Stimulated activated CD8-positive, alpha-beta memory T cell treated with anti-CD3 and anti-CD28 coated beads, Interleukin-15, amount 100 ng/mL, for 24 hours (primary cell): ENCODE results near the gene ZWILCH.
"Not testable (repeated sequence)": the region's sequence is repeated elsewhere in the genome, so short reads cannot be mapped to it uniquely, and the experiment has no call there.

Experiments used
- DNase-seq: peaks from one replicate; pipeline ENCODE4 v3.0.0-alpha.2; 2020; ENCODE audit warnings: low read depth

The ZWILCH gene

DNA sequence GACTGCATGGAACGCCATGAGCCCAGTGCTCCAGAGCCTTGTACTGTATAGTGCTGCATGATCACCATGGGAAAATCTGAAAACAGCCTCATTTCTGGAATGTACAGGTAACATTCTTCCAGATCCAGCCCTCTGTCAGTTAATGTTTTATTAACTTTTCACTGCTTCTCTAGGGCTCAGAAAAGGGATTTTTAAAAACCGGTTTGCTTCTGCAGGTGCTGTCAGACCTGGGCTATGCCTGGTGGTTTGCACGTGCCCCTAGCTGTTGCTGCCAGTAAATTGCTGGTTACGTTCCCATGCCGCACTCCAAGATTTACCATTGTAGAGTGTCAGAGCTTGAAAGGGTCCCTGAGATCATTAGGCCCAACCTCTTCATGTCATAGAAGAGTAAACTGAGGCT is 16.6 kb upstream of the ZWILCH start:
- no peak for DNase-seq

GRCh38 chr15:66489179-66489791 is 15.8 kb upstream of the ZWILCH start:
- no peak for DNase-seq

DNA sequence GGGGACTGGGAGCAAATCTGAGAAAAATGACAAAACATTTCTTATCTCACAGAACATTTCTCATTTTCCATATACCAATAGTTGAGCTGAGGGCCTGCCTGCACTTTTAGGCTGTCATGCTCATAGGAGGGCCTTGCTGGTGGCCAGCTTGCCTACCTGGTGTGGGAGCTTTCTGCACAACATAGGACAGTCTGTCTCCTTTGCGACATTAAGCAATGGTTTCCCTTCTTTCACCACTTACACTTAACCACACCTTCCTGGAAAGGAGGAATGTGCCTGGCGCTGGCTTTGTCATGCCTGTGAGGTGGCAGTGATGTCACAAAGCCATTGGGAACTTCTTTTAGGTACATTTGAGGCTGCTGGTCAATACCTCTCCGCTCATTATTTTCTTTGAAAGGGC is 13.3 kb upstream of the ZWILCH start:
- no peak for DNase-seq

DNA sequence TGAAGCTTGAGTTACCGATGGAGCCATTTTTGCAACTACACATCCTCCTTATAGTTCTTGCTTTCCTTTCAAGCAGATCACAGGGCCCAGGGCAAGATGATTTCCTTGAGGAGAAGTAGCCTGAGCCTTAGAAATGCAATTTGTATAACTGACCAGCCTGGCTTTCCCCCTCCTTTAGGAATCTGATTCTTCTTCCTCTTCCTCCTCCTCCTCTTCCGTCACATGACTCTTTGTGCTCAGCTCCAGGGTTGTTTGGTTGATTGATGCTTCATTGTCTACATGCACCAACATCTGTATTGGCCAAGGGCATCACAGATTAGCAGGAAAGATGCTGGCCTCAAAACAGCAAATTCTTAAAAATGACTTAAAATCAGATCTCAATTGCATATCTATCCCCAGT is 10.9 kb upstream of the ZWILCH start:
- DNase-seq = no peak

DNA sequence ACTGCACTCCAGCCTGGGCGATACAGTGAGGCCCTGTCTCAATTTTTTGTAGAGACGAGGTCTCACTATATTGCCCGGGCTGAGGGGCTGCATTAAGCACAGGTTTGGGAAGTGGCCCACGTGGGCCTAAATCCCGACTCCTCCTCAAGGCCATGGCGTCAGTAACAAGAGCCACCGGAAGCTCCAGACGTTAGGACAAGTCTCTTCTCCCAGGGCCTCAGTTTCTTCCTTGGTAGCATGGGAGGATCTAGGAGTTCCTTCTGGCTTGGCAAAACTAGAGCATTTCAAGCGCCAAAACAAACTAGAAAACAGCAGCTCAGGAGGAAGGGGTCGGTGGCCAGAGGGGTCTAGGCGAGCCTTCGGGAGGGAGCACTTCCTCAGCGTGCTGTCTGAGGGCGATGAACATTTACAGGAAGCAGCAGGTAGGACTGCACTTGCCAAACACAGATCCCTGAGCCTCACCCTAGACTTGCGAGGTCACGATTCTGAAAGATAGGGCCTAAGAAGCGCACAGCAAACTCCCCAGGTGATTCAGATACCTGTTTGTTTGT is 8.1 kb upstream of the ZWILCH start:
- no peak for DNase-seq

- peak; percentile 99 for DNase-seq
Observed at GRCh38 chr15:66497502-66498455, 7.3 kb upstream of the ZWILCH start, which contains the start of gene SNAPC5. Gene SNAPC5, minus strand, starts transcription at chr15:66497762. Its CDS starts 31 bp downstream, at chr15:66497731.

- DNase-seq = no peak
Observed at GRCh38 chr15:66498501-66499386, 6.4 kb upstream of the ZWILCH start.

DNA sequence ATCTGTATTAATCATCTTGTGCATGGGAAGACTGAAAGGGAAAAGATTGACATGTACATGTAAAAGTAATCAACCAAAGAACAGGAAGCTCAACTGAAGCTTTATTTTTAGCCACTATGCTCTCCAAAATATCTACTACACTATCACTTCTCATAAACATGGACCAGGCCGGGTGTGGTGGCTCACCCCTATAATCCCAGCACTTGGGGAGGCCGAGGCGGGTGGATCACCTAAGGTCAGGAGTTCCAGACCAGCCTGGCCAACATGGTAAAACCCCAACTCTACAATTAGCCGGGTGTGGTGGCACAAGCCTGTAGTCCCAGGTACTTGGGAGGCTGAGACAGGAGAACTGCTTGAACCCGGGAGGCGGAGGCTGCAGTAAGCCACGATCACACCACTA is 4.8 kb upstream of the ZWILCH start:
- DNase-seq = not testable (repeated sequence)

- no peak for DNase-seq
Observed at GRCh38 chr15:66502491-66502890, 2.6 kb upstream of the ZWILCH start.

- DNase-seq = not testable (repeated sequence)
Observed at GRCh38 chr15:66503041-66503648, 2.0 kb upstream of the ZWILCH start.

DNA sequence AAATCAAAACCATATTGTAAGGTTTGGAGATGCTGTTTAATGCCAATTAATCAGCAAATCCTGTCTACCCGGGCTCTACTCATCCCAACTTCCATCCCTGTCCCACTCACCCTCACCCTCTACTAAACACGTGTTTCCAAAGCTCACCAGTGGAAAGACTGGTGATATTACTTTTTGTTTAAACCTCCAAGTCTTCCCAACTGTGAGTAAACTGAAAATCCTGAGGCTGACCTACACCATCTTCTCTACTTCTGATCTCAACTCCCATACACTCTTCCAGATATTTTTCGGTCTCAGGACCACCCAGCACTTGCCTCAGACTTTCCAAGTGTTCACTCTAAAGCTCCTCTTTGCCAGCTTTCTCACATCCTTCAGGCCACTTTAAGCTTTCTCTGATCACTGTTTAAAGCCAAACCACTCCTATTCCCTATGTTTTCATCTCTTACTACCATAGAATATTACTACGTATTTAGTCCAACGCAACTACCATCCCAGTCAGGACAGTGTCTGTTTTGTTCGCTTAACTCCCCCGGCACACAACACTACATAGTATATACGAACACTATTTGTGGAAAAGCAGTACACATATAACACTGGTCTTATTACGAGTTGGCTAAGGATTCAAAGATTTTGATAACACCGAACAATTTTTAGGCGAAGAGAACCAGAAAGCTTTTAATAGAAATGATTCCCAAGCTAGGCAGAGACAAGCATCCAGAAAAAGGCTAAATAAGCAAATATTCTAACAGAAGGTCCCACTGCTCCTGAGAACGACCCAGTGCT is 1.2 kb upstream of the ZWILCH start:
- no peak for DNase-seq

DNA sequence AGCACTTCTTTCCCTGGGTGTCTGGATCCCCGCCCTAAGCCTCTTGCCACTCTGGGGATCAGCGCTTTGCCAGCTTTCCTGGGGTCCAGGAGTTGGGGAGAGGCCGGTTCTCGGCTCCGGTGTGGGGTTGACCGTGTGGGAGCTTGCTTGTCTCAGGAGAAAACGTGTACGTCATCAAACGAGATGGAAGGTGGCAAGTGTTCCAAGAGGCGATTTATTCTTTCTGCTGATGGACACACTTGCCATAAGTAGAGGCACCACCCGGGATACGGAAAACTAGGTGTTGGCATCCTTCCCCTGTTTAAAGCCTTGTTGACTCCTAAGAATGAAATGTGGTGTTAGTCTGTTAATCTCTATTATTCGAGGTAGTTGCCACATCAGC is 295 bp downstream of the ZWILCH start:
- DNase-seq = no peak

DNA sequence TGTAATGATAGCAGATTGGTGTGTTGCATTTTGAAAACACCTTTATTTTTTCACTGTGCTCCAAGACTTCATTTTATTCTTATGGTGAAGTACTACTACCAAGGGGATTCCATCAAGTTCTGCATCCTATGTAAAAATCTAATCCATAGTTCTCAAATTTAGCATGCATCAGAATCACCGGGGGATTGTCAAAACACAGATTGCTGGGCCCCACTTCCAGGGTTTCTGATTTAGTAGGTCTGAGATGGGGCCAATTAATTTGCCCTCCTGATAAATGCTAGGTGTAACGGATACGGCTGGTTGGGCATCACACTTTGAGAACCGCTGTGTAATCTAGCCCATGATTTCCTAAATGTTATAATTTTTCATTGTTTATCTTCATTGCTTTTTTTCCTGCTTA is 692 bp downstream of the ZWILCH start:
- no peak for DNase-seq

- DNase-seq = no peak
Observed at GRCh38 chr15:66508293-66508883, 3.3 kb downstream of the ZWILCH start.

DNA sequence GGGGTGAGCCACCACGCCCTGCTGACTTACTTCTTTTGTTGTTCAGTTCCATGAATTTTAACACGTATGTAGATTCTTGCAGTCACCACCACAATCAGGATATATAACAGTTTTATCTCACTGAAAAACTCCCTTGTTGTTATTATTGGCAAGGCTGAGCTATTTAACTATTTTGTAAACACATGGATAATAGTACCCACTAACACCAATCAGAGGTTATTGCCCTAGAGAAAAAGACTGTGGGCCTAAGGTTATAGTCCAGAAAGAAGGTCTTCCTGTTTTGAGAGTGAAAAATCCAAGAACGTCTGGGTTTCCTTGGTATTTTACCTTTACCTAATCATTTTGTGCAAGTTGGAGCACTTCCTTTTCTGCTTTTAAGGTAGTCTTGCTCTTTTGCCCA is 9.5 kb downstream of the ZWILCH start:
- no peak for DNase-seq

DNA sequence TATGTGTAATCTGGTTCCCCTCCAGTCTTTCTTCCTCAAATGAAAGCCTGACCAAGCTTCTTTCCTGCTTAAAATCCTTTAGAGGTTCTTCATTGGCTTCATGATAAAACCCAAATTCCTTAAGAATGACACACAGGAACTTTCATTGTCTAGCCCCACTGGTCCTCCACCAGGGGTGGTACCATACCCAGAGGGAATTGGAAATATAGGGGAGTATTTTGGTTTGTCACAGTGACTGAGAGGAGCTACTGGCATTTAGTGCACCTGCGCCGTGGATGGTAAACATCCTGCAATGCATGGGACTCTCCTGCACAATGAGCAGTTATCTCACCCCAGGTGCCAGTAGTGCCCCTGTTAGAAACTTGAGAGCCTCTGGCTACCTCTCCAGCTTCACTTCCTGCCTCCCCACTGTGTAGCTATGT is 10.8 kb downstream of the ZWILCH start:
- no peak for DNase-seq

DNA sequence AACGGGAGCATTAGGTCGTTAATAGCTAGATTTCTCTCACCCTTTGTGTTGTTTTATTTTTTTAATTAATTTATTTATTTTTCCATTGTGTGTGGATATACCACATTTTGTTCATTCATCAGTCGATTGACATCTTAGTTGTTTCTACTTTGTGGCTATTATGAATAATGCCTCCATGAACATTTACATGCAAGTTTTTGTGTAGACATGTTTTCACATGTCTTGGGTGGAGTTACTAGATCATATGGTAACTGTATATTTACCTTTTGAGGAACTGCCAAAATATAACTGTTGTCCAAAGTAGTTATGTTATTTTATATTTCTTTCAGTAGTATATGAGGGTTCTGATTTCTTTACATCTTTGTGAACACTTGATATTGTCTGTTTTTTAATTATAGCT is 18.8 kb downstream of the ZWILCH start:
- no peak for DNase-seq

GRCh38 chr15:66524838-66525237 is 19.7 kb downstream of the ZWILCH start:
- no peak for DNase-seq

DNA sequence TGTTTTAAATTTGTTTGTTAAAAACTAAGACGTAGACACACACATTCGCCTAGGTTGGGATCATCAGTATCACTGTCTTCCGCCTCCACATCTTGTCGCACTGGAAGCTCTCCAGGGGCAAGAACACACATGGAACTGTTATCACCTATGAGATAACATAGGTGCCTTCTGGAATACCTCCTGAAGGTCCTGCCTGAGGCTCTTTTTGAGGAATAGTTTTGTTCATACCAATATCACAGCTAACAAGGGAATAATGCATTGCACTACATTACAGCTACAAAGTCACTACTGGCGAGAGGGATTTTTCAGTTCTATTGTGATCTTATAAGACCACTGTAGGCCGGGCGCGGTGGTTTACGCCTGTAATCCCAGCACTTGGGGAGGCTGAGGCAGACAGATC is 29.9 kb downstream of the ZWILCH start:
- DNase-seq = no peak

- no peak for DNase-seq
Observed at GRCh38 chr15:66542896-66543295, 37.8 kb downstream of the ZWILCH start.
